ENCODE results near the gene GBX1.
A peak's percentile ranks its signal among the peaks of the same experiment; 100 is the strongest.

The GBX1 gene

DNA sequence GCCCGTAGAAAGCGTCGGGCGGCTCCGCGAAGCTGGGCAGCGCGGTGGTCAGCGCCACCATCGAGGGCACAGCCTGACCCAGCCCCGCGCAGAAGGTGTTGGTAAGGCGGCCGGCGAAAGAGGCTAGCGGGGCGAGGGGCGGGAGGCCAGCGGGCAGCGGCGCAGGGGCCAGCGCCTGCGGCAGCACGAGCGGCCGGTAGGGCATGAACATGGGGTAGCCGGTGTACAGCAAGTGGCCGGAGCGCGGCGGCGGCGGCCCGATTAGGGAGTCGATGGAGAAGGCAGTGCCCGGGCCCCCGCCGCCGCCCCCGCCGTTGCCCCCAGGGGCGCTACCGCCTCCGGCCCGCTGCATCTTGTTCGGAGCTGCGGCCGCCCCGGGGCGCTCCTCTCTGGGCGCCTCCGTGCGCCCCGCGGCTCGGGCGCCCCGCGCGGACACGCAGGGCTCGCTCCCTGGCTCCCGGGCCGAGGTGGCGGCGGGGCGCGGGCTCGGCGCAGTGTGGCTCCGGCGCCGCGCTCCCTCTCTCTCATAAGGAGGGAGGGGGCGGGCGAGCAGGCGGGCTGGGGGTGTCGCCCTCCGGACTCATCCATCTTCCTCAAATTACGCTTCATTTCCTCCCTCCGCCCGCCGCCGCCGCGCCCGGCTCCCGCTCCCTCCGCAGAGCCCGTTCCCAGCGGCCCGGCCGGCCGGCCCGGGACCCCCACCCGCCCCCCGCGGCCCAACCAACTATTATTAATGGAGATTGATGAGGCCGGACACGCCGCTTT, at the start of gene GBX1:
Gene GBX1, minus strand, starts transcription at position 498 of the 765 bp plus-strand sequence. Its CDS starts 146 bp downstream, at position 352.
- DNase-seq (ENCODE audit: low spot score), result no peak

- DNase-seq (ENCODE audit: low spot score), result no peak
These were observed 47.9 kb upstream of the GBX1 start for GRCh38 chr7:151215396-151215795.

- DNase-seq (ENCODE audit: low spot score), result no peak
These were observed 46.3 kb upstream of the GBX1 start for GRCh38 chr7:151213826-151214225.

DNA sequence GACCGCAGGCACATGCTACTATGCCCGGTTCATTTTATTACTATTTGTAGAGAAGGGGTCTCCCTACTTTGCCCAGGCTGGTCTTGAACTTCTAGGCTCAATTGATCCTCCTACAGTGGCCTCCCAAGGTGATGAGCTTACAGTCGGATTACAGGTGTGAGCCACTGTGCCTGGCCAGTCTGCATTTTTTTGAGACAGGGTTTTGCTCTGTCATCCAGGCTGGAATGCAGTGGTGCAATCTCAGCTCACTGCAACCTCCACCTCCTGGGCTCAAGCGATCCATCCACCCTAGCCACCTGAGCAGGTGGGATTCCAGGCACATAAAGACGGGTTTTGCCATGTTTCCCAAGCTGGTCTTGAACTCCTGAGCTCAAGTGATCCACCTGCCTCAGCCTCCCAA, 45.1 kb upstream of the GBX1 start:
- no peak for DNase-seq (ENCODE audit: low spot score)

- no peak for DNase-seq (ENCODE audit: low spot score)
These were observed 43.8 kb upstream of the GBX1 start for GRCh38 chr7:151211155-151211772.

DNA sequence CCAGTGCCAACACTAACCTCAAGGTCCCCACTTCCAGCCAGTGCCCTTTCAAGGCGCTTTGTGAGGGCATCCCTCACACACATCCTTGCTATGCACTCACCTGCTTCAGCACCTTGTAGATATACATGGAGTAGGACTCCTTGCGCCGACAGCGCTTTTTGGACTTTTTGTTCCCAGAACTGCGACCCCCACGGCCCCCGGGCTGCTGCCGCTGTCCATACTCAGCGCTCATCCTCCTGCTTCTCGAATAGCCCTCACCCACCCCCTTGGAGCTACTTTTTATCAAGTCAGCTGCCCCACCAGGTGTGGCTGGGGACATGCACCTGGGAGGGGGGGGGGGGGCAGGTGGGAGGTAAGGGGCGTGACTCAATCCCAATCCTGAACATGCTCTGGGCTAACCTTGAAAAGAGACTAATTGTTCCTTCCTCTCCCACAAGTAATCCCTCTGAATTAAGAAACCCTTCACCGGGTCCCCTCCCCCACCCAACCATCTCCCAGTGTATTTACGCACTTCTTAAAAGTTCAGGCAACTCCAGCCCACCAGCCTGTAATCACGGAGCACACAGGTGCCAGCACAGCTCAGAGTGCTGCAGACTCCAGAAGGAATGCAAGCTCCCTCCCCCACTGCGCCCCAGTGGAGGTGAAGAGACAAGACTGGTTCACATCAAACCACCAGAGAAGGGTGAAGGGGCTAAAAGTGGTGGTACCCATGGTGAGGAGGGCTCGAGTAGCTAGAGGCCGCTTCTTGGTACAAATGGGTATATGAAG, 42.8 kb upstream of the GBX1 start, which contains the start of gene H2BK1:
Gene H2BK1, minus strand, starts transcription at position 402 of the 768 bp plus-strand sequence. Its CDS starts 170 bp downstream, at position 232.
- no peak for DNase-seq (ENCODE audit: low spot score)

GRCh38 chr7:151209588-151209987, 42.1 kb upstream of the GBX1 start:
- no peak for DNase-seq (ENCODE audit: low spot score)

GRCh38 chr7:151208253-151208862, 40.9 kb upstream of the GBX1 start:
- no peak for DNase-seq (ENCODE audit: low spot score)

GRCh38 chr7:151207804-151208203, 40.3 kb upstream of the GBX1 start:
- DNase-seq (ENCODE audit: low spot score), result no peak

DNA sequence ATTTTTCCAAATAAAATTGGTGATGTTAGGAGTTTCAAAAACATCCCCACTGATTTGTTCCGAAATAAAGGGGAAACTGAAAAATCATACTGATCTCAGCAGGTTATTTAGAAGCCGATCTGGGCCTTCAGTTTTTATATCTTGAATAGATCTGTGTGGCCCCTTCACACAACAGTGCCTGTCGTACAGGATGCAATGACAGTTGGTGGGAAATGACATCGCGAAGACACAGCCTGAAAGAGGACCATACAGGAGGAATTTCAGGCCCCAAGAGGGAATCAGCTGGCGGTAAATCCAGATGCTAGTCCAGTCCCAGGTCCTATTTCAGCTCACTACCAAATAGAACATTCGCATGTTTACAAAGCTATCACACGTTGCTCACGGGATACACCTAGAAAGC, 39.8 kb upstream of the GBX1 start:
- DNase-seq (ENCODE audit: low spot score), result no peak

DNA sequence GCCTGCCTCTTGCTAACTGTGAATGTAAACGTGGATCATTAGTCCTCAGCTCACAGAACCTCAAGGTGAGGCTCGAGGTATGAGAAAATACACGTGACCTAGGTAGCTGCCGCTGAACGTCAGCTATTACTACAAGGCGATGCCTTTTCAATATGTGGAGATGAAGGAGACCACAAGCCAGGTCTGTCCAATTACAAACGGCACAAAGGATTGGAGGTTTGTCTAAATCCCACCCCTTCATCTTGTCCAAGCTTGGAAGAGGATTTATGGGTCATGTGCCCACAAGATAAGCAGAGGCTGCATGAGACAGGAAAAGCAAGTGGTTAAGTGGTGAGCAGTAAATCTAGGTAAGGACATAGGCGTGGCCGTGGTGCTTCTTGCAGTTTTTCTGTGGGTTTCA, 39.4 kb upstream of the GBX1 start:
- DNase-seq (ENCODE audit: low spot score), result peak; percentile 23

DNA sequence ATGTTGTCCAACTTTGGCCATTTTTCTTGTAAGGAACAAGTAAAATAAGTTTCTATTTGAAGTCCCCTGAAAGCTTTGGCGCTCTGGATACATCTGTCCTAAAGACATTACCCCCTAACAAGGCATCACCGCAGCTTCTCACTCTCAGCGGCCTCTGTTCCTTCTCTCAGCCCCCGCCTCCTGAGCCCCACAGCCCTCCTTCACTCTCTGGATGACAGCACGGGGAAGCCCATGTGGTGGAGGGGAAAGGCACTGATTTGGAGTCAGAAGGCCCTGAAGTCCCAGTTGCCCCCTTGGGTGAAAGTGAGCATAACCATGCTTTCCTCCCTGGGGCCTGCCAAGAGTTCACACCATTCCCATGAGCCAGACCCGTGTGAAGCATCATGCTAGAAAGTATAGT, 38.2 kb upstream of the GBX1 start:
- DNase-seq (ENCODE audit: low spot score), result no peak

- no peak for DNase-seq (ENCODE audit: low spot score)
These were observed 37.0 kb upstream of the GBX1 start for GRCh38 chr7:151204383-151205032.

DNA sequence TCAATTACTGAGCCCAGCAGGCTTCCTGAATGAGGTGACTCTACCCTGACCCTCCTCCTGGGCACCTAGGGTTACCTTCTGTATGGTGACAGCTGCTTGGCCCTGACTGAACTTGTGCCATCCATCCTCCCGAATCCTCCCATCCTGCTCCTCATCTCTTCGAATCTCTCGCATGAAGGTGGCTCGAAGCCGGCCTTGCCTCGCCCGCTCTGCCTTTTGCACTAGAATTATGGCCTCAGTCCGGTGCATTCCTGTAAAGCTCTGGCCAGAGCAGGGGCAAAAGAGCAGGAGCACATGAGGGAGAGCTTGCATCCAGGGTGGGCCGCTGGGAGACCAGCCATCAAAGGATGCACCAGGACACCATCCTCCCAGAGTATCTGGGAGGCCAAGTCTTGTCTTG, 35.3 kb upstream of the GBX1 start:
- no peak for DNase-seq (ENCODE audit: low spot score)

DNA sequence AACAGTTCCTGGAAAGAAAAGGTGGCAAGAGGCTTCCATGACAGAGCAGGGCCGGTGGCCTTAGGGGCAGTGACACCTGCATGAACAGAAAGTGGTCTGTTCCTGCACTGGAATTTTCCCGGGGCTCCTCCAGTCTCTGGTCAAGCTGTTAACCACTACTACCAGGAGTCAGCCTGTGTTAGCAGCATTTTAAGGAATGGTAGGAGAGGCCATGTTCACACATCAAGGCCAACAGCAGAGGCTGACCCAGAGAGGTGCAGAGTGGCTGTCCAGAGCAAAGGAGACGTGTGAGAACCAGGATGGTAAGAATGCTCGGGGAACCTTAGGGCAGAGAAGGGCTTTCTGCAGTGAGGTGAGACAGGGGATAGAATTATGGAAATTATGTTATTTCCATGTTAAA, 34.3 kb upstream of the GBX1 start:
- DNase-seq (ENCODE audit: low spot score), result no peak

GRCh38 chr7:151201344-151201743, 33.9 kb upstream of the GBX1 start:
- no peak for DNase-seq (ENCODE audit: low spot score)

GRCh38 chr7:151198945-151199848, 31.7 kb upstream of the GBX1 start:
- DNase-seq (ENCODE audit: low spot score), result no peak

GRCh38 chr7:151197932-151198331, 30.4 kb upstream of the GBX1 start:
- no peak for DNase-seq (ENCODE audit: low spot score)

- no peak for DNase-seq (ENCODE audit: low spot score)
These were observed 28.3 kb upstream of the GBX1 start for GRCh38 chr7:151195616-151196450.

DNA sequence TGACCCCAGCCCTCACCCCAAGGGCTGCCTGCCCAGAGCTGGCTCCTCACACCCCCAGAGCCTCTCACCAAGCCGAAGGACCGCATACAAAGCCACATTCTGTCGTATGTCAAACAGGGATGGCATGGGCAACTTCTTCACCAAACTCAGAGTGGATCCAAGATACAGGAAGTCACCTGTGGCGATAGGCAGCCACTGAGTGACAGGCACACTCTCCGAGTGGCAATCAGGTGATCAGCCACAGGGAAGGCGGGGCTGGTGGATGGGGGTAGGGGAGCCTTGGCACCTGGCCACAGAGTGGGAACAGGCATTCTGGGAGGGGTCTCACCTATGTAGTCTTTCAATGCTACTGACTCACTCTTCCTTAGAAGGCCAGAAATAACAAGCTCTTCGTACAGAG, 26.7 kb upstream of the GBX1 start:
- no peak for DNase-seq (ENCODE audit: low spot score)
